GM19467 (cell line): Measurements from ENCODE around the gene ZNF37A.
"Not testable (repeated sequence)": the region's sequence is repeated elsewhere in the genome, so short reads cannot be mapped to it uniquely, and the experiment has no call there.

Experiments used
- ATAC-seq: cut with Tn5 transposase; IDR thresholded peaks from one replicate; pipeline ENCODE4 v1.9.1; 2021; ENCODE audit warnings: mild to moderate bottlenecking, moderate library complexity; ENCODE audit not compliant: unreplicated experiment

Gene ZNF37A

DNA sequence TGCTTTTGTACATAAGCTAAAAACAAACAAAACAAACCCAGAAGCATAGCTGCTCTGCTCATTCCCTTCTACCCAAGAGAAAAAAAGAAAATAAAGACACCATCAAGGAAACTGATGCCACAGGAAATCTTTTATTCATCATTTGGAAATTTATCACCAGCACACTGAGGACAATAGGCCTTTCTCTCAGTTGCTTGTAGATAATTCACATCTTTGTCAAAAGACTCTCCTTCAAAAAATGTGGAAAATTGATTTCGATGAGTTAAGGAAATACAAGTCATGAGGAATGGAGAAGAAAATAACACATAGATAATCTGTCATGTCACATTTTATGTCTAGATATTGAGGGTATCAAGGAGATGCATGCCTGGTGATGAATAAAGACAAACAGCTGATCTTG is 53.5 kb downstream of the ZNF37A start:
- no peak for ATAC-seq

DNA sequence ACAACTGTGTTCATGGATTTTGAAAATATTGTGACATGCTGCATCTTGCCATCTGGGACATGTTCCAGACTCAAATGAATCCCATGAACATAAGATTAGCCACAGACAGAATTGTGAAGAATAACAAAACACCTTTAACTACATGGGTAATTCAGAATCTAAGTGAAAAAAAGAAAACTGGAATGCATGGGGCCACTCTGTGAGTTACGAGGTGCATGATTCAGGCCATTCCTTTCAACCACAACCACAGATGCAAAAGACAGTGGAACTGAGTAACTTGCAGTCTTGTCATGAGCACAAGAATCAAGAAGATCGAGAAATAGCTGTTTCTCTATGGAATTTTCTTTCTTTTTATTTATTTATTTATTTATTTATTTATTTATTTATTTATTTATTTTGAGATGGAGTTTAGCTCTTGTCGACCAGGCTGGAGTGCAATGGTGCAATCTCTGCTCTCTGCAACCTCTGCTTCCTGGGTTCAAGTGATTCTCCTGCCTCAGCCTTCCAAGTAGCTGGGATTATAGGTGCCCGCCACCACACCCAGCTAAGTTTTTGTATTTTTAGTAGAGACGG is 56.8 kb downstream of the ZNF37A start:
- not testable (repeated sequence) for ATAC-seq

DNA sequence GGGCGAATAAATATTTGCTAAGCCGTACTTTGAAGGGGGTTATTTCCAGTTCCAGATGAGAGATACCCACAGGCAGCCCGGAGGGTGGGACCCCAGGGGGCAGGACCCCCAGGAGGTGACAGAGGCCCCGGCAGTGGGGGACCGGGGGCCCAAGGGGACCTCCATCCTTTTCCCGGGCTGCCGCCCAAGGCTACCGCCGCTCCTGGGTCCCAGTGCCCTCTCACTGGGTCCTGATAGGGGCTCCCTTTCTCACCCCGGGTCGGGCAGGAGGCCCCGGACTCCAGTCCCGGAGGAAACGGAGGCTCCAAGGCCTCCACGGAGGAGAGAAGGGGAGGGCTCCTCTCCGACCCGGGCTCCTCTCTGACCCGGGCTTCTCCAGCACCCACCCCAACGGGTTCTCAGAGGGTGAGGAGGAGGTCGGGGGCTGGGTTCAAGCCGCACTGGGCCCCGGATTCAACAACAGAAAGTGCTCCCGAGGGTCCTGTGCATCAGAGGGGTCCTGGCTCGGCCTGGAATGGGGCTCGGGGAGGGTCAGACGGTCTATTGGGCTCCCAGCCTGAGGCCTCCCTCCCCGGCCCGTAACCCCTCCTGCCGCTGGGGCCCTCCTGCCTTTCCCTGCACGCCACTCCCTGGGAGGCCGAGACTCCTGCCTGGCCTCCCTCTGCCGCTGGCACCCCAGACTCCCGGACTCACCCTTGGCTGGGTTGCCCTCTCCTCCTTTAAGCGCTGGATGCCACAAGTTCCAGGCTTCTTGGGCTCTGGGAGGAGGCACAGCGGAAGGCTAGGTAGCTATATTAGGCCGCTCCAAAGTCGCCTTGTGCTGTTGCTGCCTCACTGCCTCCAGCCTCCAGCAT is 62.5 kb downstream of the ZNF37A start:
- ATAC-seq = no peak

DNA sequence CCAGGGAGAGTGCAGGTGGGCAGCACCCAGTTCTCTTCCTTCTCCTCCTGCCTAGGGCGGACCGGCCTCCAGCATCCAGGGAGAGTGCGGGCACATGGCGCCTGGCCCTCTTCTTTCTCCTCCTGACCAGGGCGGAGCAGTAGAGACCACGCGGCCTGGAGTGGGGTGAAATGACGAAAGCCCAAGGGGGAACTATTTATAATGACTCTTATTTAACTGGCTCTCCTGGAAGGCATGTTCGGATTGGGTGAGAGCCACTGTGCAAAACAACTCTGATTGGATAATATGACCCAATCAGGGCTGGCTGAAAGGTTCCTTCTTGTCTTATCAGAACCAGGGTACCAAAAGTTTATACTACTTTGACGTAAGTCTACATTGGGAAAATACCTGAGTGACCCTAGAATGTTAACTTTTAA is 63.1 kb downstream of the ZNF37A start:
- ATAC-seq = no peak

DNA sequence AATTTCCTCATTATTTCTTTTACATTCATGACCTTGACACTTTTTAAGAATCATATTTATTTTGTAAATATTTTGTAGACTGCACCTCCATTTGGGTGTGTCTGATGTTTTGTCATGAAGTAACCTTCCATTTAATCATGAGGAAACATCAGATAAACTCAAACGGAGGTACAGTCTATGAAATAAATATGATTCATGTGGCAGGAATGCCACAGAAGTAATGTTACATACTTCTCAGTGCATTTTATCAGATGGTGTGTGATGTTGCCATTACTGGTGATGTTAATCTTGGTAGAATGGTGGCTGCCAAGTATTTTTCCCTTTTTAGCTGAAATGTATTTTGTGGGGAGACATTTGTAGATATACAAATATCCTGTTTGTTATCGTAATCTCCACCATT is 64.9 kb downstream of the ZNF37A start:
- no peak for ATAC-seq

DNA sequence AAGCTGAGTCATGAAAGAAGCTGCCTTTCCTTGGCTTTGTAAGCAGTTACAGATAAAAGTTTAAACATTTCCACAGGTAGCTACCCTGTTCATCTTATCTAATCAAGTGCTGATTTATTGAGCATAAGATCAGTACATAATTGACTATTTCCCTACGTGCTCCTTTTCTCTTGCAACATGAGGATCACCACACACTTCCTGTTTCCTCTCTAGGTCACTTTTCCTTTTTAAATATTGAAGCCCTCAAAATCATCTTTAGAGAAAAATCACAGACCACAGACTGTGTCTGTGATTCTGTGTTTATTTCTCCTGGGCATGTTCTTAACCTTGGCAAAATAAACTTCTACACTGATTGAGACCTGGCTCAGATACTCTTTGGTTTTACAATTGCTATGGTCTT is 69.5 kb downstream of the ZNF37A start:
- no peak for ATAC-seq

DNA sequence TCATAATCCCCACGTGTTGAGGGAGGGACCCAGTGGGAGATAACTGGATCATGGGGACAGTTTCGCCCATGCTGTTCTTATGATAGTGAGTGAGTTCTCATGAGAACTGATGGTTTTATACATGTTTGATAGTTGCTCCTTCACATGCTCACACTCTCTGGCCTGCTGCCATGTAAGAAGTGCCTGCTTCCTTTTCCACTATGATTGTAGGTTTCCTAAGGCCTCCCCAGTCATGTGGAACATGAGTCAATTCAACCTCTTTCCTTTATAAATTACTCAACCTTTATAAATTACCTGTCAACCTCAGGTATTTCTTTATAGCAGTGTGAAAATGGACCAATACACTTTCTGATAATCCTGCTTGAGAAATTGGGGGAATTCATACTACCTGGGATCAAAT is 80.2 kb downstream of the ZNF37A start:
- no peak for ATAC-seq

DNA sequence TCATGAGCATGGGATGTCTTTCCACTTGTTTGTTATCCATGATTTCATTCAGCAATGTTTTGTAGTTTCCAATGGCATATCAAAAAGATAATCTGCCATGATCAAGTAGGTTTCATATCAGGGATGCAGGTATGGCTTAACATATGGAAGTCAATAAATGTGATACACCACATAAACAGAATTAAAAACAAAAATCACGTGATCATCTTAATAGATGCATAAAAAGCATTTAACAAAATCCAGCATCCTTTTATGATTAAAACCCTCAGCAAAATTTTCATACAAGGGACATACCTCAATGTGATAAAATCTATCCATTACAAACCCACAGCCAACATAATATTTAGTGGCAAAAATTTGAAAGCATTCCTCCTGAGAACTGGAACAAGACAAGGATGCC is 90.3 kb downstream of the ZNF37A start:
- ATAC-seq = no peak
